Muscle layer of duodenum (tissue), 2 donors: ENCODE measurements around the gene CNTNAP2.
"Not testable (repeated sequence)": the region's sequence is repeated elsewhere in the genome, so short reads cannot be mapped to it uniquely, and the experiment has no call there.

ENCODE experiments used
- H3K27ac ChIP-seq: one replicate; pipeline ENCODE4 v1.7.0; 2013; ENCODE audit warnings: mild to moderate bottlenecking, low read length
- H3K27me3 ChIP-seq: one replicate; pipeline ENCODE4 v1.7.0; 2013; ENCODE audit warnings: low read depth, mild to moderate bottlenecking, control low read depth, low read length
- H3K36me3 ChIP-seq, 2 donors: one replicate each; pipeline ENCODE4 v1.7.0; 2013; ENCODE audit warnings: low read length in 2 of 2, control low read depth in 1 of 2, mild to moderate bottlenecking in 1 of 2; ENCODE audit not compliant: insufficient read depth in 2 of 2, control insufficient read depth in 1 of 2
- H3K4me1 ChIP-seq, 2 donors: one replicate each; pipeline ENCODE4 v1.7.0; 2013; ENCODE audit warnings: low read length in 2 of 2, mild to moderate bottlenecking in 2 of 2, control low read depth in 1 of 2, moderate library complexity in 1 of 2; ENCODE audit not compliant: insufficient read depth in 2 of 2, control insufficient read depth in 1 of 2
- H3K4me3 ChIP-seq, 2 donors: one replicate each; pipeline ENCODE4 v1.7.0; 2013; ENCODE audit warnings: low read length in 2 of 2, low read depth in 1 of 2, mild to moderate bottlenecking in 1 of 2
- H3K9me3 ChIP-seq, 2 donors: one replicate each; pipeline ENCODE4 v1.7.0; 2013; ENCODE audit warnings: low read length in 2 of 2, control low read depth in 1 of 2, mild to moderate bottlenecking in 1 of 2; ENCODE audit not compliant: control insufficient read depth in 1 of 2
- donor health status: healthy.

Gene CNTNAP2

GRCh38 chr7:147721962-147722830 lies 1605.6 kb downstream of the CNTNAP2 start:
- no peaks in the 10 kb centered on the region for H3K9me3 ChIP-seq
- no peaks in the 10 kb centered on the region for H3K36me3 ChIP-seq
- H3K27me3 ChIP-seq, result no peaks in the 10 kb centered on the region
- H3K4me3 ChIP-seq, result no peak overlapping the region
- H3K27ac ChIP-seq, result no peak overlapping the region
- H3K4me1 ChIP-seq, result no peaks in the 10 kb centered on the region

- Histone ChIP-seq H3K27ac (no peak overlapping the region), H3K27me3 (no peaks in the 10 kb centered on the region), H3K9me3 (no peaks in the 10 kb centered on the region), H3K36me3 (no peaks in the 10 kb centered on the region), H3K4me1 (no peaks in the 10 kb centered on the region), H3K4me3 (no peak overlapping the region)
Measured at GRCh38 chr7:147723536-147723935, 1606.9 kb downstream of the CNTNAP2 start.

GRCh38 chr7:147731311-147731710 lies 1614.7 kb downstream of the CNTNAP2 start:
- no peaks in the 10 kb centered on the region for H3K9me3 ChIP-seq
- no peaks in the 10 kb centered on the region for H3K4me1 ChIP-seq
- H3K4me3 ChIP-seq, result no peak overlapping the region
- no peaks in the 10 kb centered on the region for H3K36me3 ChIP-seq
- H3K27me3 ChIP-seq, result no peaks in the 10 kb centered on the region
- no peak overlapping the region for H3K27ac ChIP-seq

GRCh38 chr7:147737559-147738214 lies 1621.1 kb downstream of the CNTNAP2 start:
- H3K27ac ChIP-seq, H3K4me1 ChIP-seq, H3K4me3 ChIP-seq, H3K36me3 ChIP-seq, H3K27me3 ChIP-seq, H3K9me3 ChIP-seq: not testable (repeated sequence)

- Histone ChIP-seq H3K9me3 (no peaks in the 10 kb centered on the region), H3K4me1 (no peaks in the 10 kb centered on the region), H3K4me3 (no peak overlapping the region), H3K27ac (no peak overlapping the region), H3K27me3 (no peaks in the 10 kb centered on the region), H3K36me3 (no peaks in the 10 kb centered on the region)
Measured at GRCh38 chr7:147742301-147742700, 1625.7 kb downstream of the CNTNAP2 start.

- H3K27me3 ChIP-seq, result no peaks in the 10 kb centered on the region
- H3K4me3 ChIP-seq, result no peak overlapping the region
- no peaks in the 10 kb centered on the region for H3K36me3 ChIP-seq
- no peaks in the 10 kb centered on the region for H3K4me1 ChIP-seq
- H3K9me3 ChIP-seq, result no peaks in the 10 kb centered on the region
- H3K27ac ChIP-seq, result no peak overlapping the region
Measured at GRCh38 chr7:147756300-147756699, 1639.7 kb downstream of the CNTNAP2 start.

GRCh38 chr7:147759327-147759943 lies 1642.8 kb downstream of the CNTNAP2 start:
- H3K27me3 ChIP-seq, result no peaks in the 10 kb centered on the region
- no peaks in the 10 kb centered on the region for H3K4me1 ChIP-seq
- H3K27ac ChIP-seq, result no peak overlapping the region
- no peaks in the 10 kb centered on the region for H3K9me3 ChIP-seq
- H3K36me3 ChIP-seq, result no peaks in the 10 kb centered on the region
- no peak overlapping the region for H3K4me3 ChIP-seq

GRCh38 chr7:147765301-147765700 lies 1648.7 kb downstream of the CNTNAP2 start:
- no peaks in the 10 kb centered on the region for H3K27me3 ChIP-seq
- H3K4me1 ChIP-seq, result no peaks in the 10 kb centered on the region
- no peak overlapping the region for H3K27ac ChIP-seq
- H3K9me3 ChIP-seq, result no peaks in the 10 kb centered on the region
- H3K36me3 ChIP-seq, result no peaks in the 10 kb centered on the region
- no peak overlapping the region for H3K4me3 ChIP-seq

GRCh38 chr7:147771344-147771743 lies 1654.7 kb downstream of the CNTNAP2 start:
- Histone ChIP-seq H3K27me3 (no peaks in the 10 kb centered on the region), H3K9me3 (no peaks in the 10 kb centered on the region), H3K4me1 (no peaks in the 10 kb centered on the region), H3K36me3 (no peaks in the 10 kb centered on the region), H3K4me3 (no peak overlapping the region), H3K27ac (no peak overlapping the region)

- Histone ChIP-seq H3K27me3 (no peaks in the 10 kb centered on the region), H3K4me3 (no peak overlapping the region), H3K4me1 (no peaks in the 10 kb centered on the region), H3K9me3 (no peaks in the 10 kb centered on the region), H3K36me3 (no peaks in the 10 kb centered on the region), H3K27ac (no peak overlapping the region)
Measured at GRCh38 chr7:147774461-147774860, 1657.9 kb downstream of the CNTNAP2 start.

- H3K4me1 ChIP-seq, result no peaks in the 10 kb centered on the region
- no peak overlapping the region for H3K4me3 ChIP-seq
- H3K27ac ChIP-seq, result no peak overlapping the region
- H3K9me3 ChIP-seq, result no peaks in the 10 kb centered on the region
- H3K36me3 ChIP-seq, result no peaks in the 10 kb centered on the region
- H3K27me3 ChIP-seq, result no peaks in the 10 kb centered on the region
Measured at GRCh38 chr7:147775516-147776284, 1659.1 kb downstream of the CNTNAP2 start.
